Left cardiac atrium (tissue), 4 donors: ENCODE measurements around the gene ZNF24. TPM values are rescaled to one million over a fixed set of nuclear protein-coding genes. Genes with fewer than 3 reads are reported as not detected.
A peak's percentile ranks its signal among the peaks of the same experiment; 100 is the strongest.

Experiments
- ATAC-seq, 2 donors: fragments of 200-7000 bp; cut with Tn5 transposase; one replicate each; pipeline ENCODE4 v1.9.1; 2020; ENCODE audit warnings: mild to moderate bottlenecking in 2 of 2, moderate library complexity in 2 of 2
- DNase-seq: peaks from one replicate; pipeline ENCODE4 v3.0.0-alpha.2; 2020
- intact Hi-C, 2 donors: fragments of 100-400 bp; cut with DNase I; formaldehyde crosslinking; loops; one replicate each; pipeline versions ENCODE4 v1.14.1 to v1.15.1; 2022 to 2023
- total RNA-seq, 2 donors: library from RNA; stranded (reverse); fragmentation: NEBNext Ultra II Directional; extraction: Animal tissue kit (Norgen Biotek cat#: 25700); gene quantifications; one replicate each; pipeline ENCODE4 v1.2.1, GENCODE V29; 2021
- donor health status: DM: no; HTN: yes; CAD: no.
- donor health status: DM: no; HTN: yes; CAD: no; lungs with severe emphysema.
- donor health status: DM: yes; HTN: yes; CAD: no.
- donor health status: Dilated cardiomyopathy.

Gene ZNF24
- total RNA-seq, 2 donors from 2014 or later, result 43.5 to 51.1 TPM

- DNase-seq (no peak), ATAC-seq (no peak)
- intact Hi-C loops, result no loop called here
Measured at GRCh38 chr18:35322486-35323458, 21.4 kb downstream of the ZNF24 start.

- intact Hi-C loops, result no loop called here
- DNase-seq (no peak), ATAC-seq (peak in 1 of 2 donors; percentile 22)
Measured at GRCh38 chr18:35311496-35311895, 32.7 kb downstream of the ZNF24 start.

- ATAC-seq, result no peak
- no peak for DNase-seq
- intact Hi-C loops, result no loop called here
Measured at GRCh38 chr18:35306588-35307250, 37.5 kb downstream of the ZNF24 start.

GRCh38 chr18:35303610-35304009, 40.6 kb downstream of the ZNF24 start:
- intact Hi-C loops, result no loop called here
- ATAC-seq (peak in 1 of 2 donors; percentile 57), DNase-seq (no peak)

GRCh38 chr18:35296060-35296459, 48.2 kb downstream of the ZNF24 start:
- intact Hi-C loops, result no loop called here
- no peak for DNase-seq
- peak in 1 of 2 donors; percentile 23 for ATAC-seq

GRCh38 chr18:35291166-35291565, 53.1 kb downstream of the ZNF24 start:
- no peak for ATAC-seq
- no peak for DNase-seq
- intact Hi-C loops, result loop anchor here in 1 of 2 donors (5.0 kb wide), 1 partner anchor 51 kb away; the partner anchor contains the start of gene ZNF24

- intact Hi-C loops, result loop anchor here in 1 of 2 donors (5.0 kb wide), 1 partner anchor 52 kb away; the partner anchor contains the start of gene ZNF24
- ATAC-seq (peak; percentile 99), DNase-seq (peak; percentile 95)
Measured at GRCh38 chr18:35290094-35290735, 54.0 kb downstream of the ZNF24 start, which contains the start of gene ZSCAN30. ZSCAN30 (minus strand) TSS chr18:35290229; CDS start chr18:35264352, 25,877 bp downstream.

- intact Hi-C loops, result loop anchor here in 1 of 2 donors (5.0 kb wide), 2 partner anchors 47 to 53 kb away; partner anchors contain the start of genes ZNF24 and ZNF397
- DNase-seq, result no peak
- ATAC-seq, result peak in 1 of 2 donors; percentile 50
Measured at GRCh38 chr18:35289727-35290093, 54.5 kb downstream of the ZNF24 start.

- intact Hi-C loops, result loop anchor here in 1 of 2 donors (5.0 kb wide), 1 partner anchor 47 kb away; the partner anchor contains the start of gene ZNF397
- DNase-seq, result no peak
- ATAC-seq, result peak in 1 of 2 donors; percentile 35
Measured at GRCh38 chr18:35289293-35289692, 54.9 kb downstream of the ZNF24 start.

- intact Hi-C loops, result loop anchor here in 1 of 2 donors (5.0 kb wide), 1 partner anchor 43 kb away; the partner anchor contains the start of gene ZNF397
- DNase-seq, result no peak
- ATAC-seq, result no peak
Measured at GRCh38 chr18:35284841-35285240, 59.4 kb downstream of the ZNF24 start.

- DNase-seq, result no peak
- intact Hi-C loops, result no loop called here
Measured at GRCh38 chr18:35283923-35284794, 60.1 kb downstream of the ZNF24 start.

GRCh38 chr18:35282353-35282752, 61.9 kb downstream of the ZNF24 start:
- ATAC-seq (peak in 1 of 2 donors; percentile 21), DNase-seq (no peak)
- intact Hi-C loops, result no loop called here

More at GRCh38 chr18:35283923-35284794, 60.1 kb downstream of the ZNF24 start:
- peak in 1 of 2 donors; percentile 19 for ATAC-seq

Other genes with a start within 250 kb of the ZNF24 start
- 10 to 100 TPM; 16.1 to 17.9 TPM for gene ZNF397, start 103.4 kb downstream of the ZNF24 start, total RNA-seq
- 10 to 100 TPM; 13.3 to 19.1 TPM for gene ZSCAN30, start 54.2 kb downstream of the ZNF24 start, total RNA-seq
- gene ZNF396, start 32.9 kb upstream of the ZNF24 start, total RNA-seq, result 1 to 10 TPM in 1 of 2 donors, under 1 TPM in 1; 0.97 to 1.0 TPM
- gene INO80C, start 153.5 kb upstream of the ZNF24 start, total RNA-seq, result 10 to 100 TPM; 22.9 to 23.5 TPM
- 10 to 100 TPM; 54.1 to 58.5 TPM for gene GALNT1, start 237.3 kb upstream of the ZNF24 start, total RNA-seq